Astrocyte (in vitro differentiated cells and primary cell): Measurements from ENCODE around the gene RANBP2.

ENCODE experiments used
- EZH2 ChIP-seq: IDR thresholded peaks from 2 replicates; pipeline ENCODE4 v1.6.1; 2012; ENCODE audit warnings: mild to moderate bottlenecking, low read length, inconsistent platforms; ENCODE audit not compliant: insufficient read depth
- TF ChIP-seq, protein P1 (sequence below): IDR thresholded peaks from 2 replicates; pipeline ENCODE4 v1.5.1; 2011; ENCODE audit warnings: low read depth, mild to moderate bottlenecking, inconsistent platforms, low read length, moderate library complexity; ENCODE audit not compliant: insufficient read depth

GRCh38 chr2:108805032-108805431 is 85.8 kb downstream of the RANBP2 start:
- TF ChIP-seq, protein P1, sequence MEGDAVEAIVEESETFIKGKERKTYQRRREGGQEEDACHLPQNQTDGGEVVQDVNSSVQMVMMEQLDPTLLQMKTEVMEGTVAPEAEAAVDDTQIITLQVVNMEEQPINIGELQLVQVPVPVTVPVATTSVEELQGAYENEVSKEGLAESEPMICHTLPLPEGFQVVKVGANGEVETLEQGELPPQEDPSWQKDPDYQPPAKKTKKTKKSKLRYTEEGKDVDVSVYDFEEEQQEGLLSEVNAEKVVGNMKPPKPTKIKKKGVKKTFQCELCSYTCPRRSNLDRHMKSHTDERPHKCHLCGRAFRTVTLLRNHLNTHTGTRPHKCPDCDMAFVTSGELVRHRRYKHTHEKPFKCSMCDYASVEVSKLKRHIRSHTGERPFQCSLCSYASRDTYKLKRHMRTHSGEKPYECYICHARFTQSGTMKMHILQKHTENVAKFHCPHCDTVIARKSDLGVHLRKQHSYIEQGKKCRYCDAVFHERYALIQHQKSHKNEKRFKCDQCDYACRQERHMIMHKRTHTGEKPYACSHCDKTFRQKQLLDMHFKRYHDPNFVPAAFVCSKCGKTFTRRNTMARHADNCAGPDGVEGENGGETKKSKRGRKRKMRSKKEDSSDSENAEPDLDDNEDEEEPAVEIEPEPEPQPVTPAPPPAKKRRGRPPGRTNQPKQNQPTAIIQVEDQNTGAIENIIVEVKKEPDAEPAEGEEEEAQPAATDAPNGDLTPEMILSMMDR = no peak
- TF ChIP-seq EZH2 = no peak
